ENCODE measurements around the gene SASH1.

Gene SASH1

GRCh38 chr6:148544421-148544820 is 201.8 kb downstream of the SASH1 start:
- peak in 1 of 42 donors; percentile 29 for DNase-seq
- intact Hi-C loops (cut with DNase I) = no loop called here

- no peak for DNase-seq
- intact Hi-C loops (cut with DNase I) = no loop called here
Observed at GRCh38 chr6:148545901-148546300, 203.3 kb downstream of the SASH1 start.

GRCh38 chr6:148547110-148547509 is 204.5 kb downstream of the SASH1 start:
- peak in 1 of 42 donors; percentile 60 for DNase-seq
- intact Hi-C loops (cut with DNase I) = no loop called here

GRCh38 chr6:148548065-148548748 is 205.6 kb downstream of the SASH1 start:
- intact Hi-C loops (cut with DNase I) = no loop called here
- peak in 26 of 42 donors; percentile 32 to 88 (median 62) for DNase-seq

- intact Hi-C loops (cut with DNase I) = no loop called here
- peak in 1 of 42 donors; percentile 32 for DNase-seq
Observed at GRCh38 chr6:148548749-148549140, 206.1 kb downstream of the SASH1 start.

GRCh38 chr6:148550569-148550968 is 207.9 kb downstream of the SASH1 start:
- intact Hi-C loops (cut with DNase I) = no loop called here
- DNase-seq = peak in 1 of 42 donors; percentile 41

GRCh38 chr6:148551226-148551625 is 208.6 kb downstream of the SASH1 start:
- intact Hi-C loops (cut with DNase I) = no loop called here
- DNase-seq = peak in 1 of 42 donors; percentile 33

- DNase-seq = no peak
- intact Hi-C loops (cut with DNase I) = no loop called here
Observed at GRCh38 chr6:148556410-148556809, 213.8 kb downstream of the SASH1 start.

GRCh38 chr6:148557796-148558321 is 215.2 kb downstream of the SASH1 start:
- intact Hi-C loops (cut with DNase I) = no loop called here
- DNase-seq = no peak

- DNase-seq = peak; percentile 52 to 94 (median 87)
- intact Hi-C loops (cut with DNase I) = no loop called here
Observed at GRCh38 chr6:148559848-148560433, 217.3 kb downstream of the SASH1 start.

- intact Hi-C loops (cut with DNase I) = no loop called here
Observed at GRCh38 chr6:148561629-148562028, 219.0 kb downstream of the SASH1 start.

GRCh38 chr6:148563066-148563465 is 220.4 kb downstream of the SASH1 start:
- intact Hi-C loops (cut with DNase I) = no loop called here
- no peak for DNase-seq

More at GRCh38 chr6:148561629-148562028, 219.0 kb downstream of the SASH1 start:
- no peak for DNase-seq

GRCh38 chr6:148564494-148565035 is 221.9 kb downstream of the SASH1 start:
- intact Hi-C loops (cut with DNase I) = no loop called here
- DNase-seq = no peak

GRCh38 chr6:148565321-148565926 is 222.8 kb downstream of the SASH1 start:
- intact Hi-C loops (cut with DNase I) = no loop called here
- DNase-seq = no peak

GRCh38 chr6:148565930-148566663 is 223.5 kb downstream of the SASH1 start:
- peak in 3 of 42 donors; percentile 20 to 28 (median 26) for DNase-seq
- intact Hi-C loops (cut with DNase I) = no loop called here

GRCh38 chr6:148566664-148567350 is 224.2 kb downstream of the SASH1 start:
- DNase-seq = no peak
- intact Hi-C loops (cut with DNase I) = no loop called here

GRCh38 chr6:148570456-148570855 is 227.8 kb downstream of the SASH1 start:
- DNase-seq = no peak

GRCh38 chr6:148572676-148573335 is 230.2 kb downstream of the SASH1 start:
- no peak for DNase-seq
- intact Hi-C loops (cut with DNase I) = no loop called here

More at GRCh38 chr6:148570456-148570855, 227.8 kb downstream of the SASH1 start:
- intact Hi-C loops (cut with DNase I) = no loop called here

Data from head of caudate nucleus (tissue), 42 donors.